DOHH2 (cell line): ENCODE data around the gene ZNF774.
"Not testable (repeated sequence)": the region's sequence is repeated elsewhere in the genome, so short reads cannot be mapped to it uniquely, and the experiment has no call there.

Experiments used
- CTCF ChIP-seq: fragments of 200-600 bp; sonication (generic); IDR thresholded peaks from one replicate; pipeline ENCODE4 v1.5.1; 2014; ENCODE audit warnings: antibody characterized with exemption, mild to moderate bottlenecking, low read depth, low read length; ENCODE audit not compliant: poor library complexity, severe bottlenecking
- EZH2phosphoT487 ChIP-seq: fragments of 200-600 bp; sonication (generic); IDR thresholded peaks from 2 replicates; pipeline ENCODE4 v1.6.1; 2017; ENCODE audit warnings: borderline replicate concordance, mild to moderate bottlenecking, antibody characterized with exemption, low read length, moderate library complexity, mixed read lengths

- not testable (repeated sequence) for TF ChIP-seq CTCF, EZH2phosphoT487
These were observed 46.7 kb upstream of the ZNF774 start for GRCh38 chr15:90305355-90305754.
